H1 (cell line): Measurements from ENCODE around the gene OXLD1. TPM values are rescaled to one million over a fixed set of nuclear protein-coding genes. Genes with fewer than 3 reads are reported as not detected.
A peak's percentile ranks its signal among the peaks of the same experiment; 100 is the strongest.

ENCODE experiments used
- CTCF ChIA-PET: fragments of 300-600 bp; sonication (Branson Sonifier 250); formaldehyde crosslinking; loops from one replicate; lab custom pipeline; 2021; ENCODE audit not compliant: partially characterized antibody; lab: Charles Lee
- POLR2A ChIA-PET: fragments of 300-600 bp; sonication (Branson Sonifier 250); formaldehyde crosslinking; loops from one replicate; lab custom pipeline; 2021; ENCODE audit warnings: inconsistent platforms; ENCODE audit not compliant: partially characterized antibody; lab: Charles Lee
- DNase-seq, 2 experiments: peaks; one replicate each; pipeline versions ENCODE4 v3.0.0 to v3.0.0-alpha.2; 2010 to 2022; ENCODE audit warnings: low spot score in 2 of 2, low read depth in 1 of 2, mixed read lengths in 1 of 2
- FAIRE-seq: peaks from 2 replicates; lab custom pipeline; 2011; peaks lifted over from hg19 to GRCh38; lab: Jason Lieb, UNC
- H2AFZ ChIP-seq: 2 replicates; pipeline ENCODE4 v1.8.1; 2012; ENCODE audit warnings: low read length, inconsistent platforms
- H2AK5ac ChIP-seq: 2 replicates; pipeline ENCODE4 v1.6.1; 2013; ENCODE audit warnings: low read depth, low read length
- H2BK120ac ChIP-seq: replicated peaks from 2 replicates; pipeline ENCODE3; 2013; ENCODE audit warnings: low read depth, low read length, inconsistent platforms
- H2BK12ac ChIP-seq: 2 replicates; pipeline ENCODE4 v1.6.1; 2013; ENCODE audit warnings: low read depth, low read length
- H2BK15ac ChIP-seq: 2 replicates; pipeline ENCODE4 v1.6.1; 2013; ENCODE audit warnings: low read length
- H2BK20ac ChIP-seq: 2 replicates; pipeline ENCODE4 v1.6.1; 2013; ENCODE audit warnings: low read length
- H2BK5ac ChIP-seq: 2 replicates; pipeline ENCODE4 v1.6.1; 2013; ENCODE audit warnings: low read depth, low read length
- H3K14ac ChIP-seq: 2 replicates; pipeline ENCODE4 v1.6.1; 2013; ENCODE audit warnings: inconsistent platforms; ENCODE audit not compliant: insufficient read length
- H3K18ac ChIP-seq: 2 replicates; pipeline ENCODE4 v1.6.1; 2013; ENCODE audit warnings: low read length; ENCODE audit errors: extremely low read depth
- H3K23ac ChIP-seq: 2 replicates; pipeline ENCODE4 v1.6.1; 2013; ENCODE audit warnings: inconsistent platforms; ENCODE audit not compliant: insufficient read length
- H3K23me2 ChIP-seq: 2 replicates; pipeline ENCODE4 v1.6.1; 2013; ENCODE audit warnings: low read depth, low read length
- H3K27ac ChIP-seq: 2 replicates; pipeline ENCODE4 v1.6.1; 2011; ENCODE audit warnings: low read depth, low read length, inconsistent platforms
- H3K27me3 ChIP-seq, 4 experiments: replicated peaks in 1 of 4; 1 replicate in 1 of 4; 2 replicates in 3 of 4; pipeline versions ENCODE4 v1.6.1 to v1.8.1; 2011 to 2013; ENCODE audit warnings: low read length in 3 of 4, mild to moderate bottlenecking in 3 of 4, inconsistent platforms in 2 of 4, mixed read lengths in 2 of 4, moderate library complexity in 1 of 4; ENCODE audit not compliant: control insufficient read depth in 3 of 4, insufficient read depth in 3 of 4; ENCODE audit errors: extremely low read depth in 1 of 4
- H3K36me3 ChIP-seq, 4 experiments: 2 replicates each; pipeline versions ENCODE4 v1.6.1 to v1.8.1; 2011 to 2013; ENCODE audit warnings: mild to moderate bottlenecking in 4 of 4, low read length in 3 of 4, moderate library complexity in 2 of 4, control low read depth in 1 of 4, inconsistent platforms in 1 of 4; ENCODE audit not compliant: insufficient read depth in 4 of 4, control insufficient read depth in 2 of 4
- H3K4ac ChIP-seq: replicated peaks from 2 replicates; pipeline ENCODE3; 2013; ENCODE audit warnings: low read length, low read depth, mixed read lengths, inconsistent platforms; ENCODE audit not compliant: insufficient read length
- H3K4me1 ChIP-seq, 4 experiments: replicated peaks in 1 of 4; 1 replicate in 1 of 4; 2 replicates in 3 of 4; pipeline versions ENCODE4 v1.6.1 to v1.8.1; 2011 to 2013; ENCODE audit warnings: low read length in 3 of 4, inconsistent platforms in 2 of 4, mixed read lengths in 1 of 4; ENCODE audit not compliant: insufficient read depth in 4 of 4, control insufficient read depth in 3 of 4
- H3K4me2 ChIP-seq, 2 experiments: 2 replicates each; pipeline versions ENCODE4 v1.6.1 to v1.8.1; 2011 to 2013; ENCODE audit warnings: low read depth in 2 of 2, low read length in 2 of 2, control low read depth in 1 of 2, inconsistent platforms in 1 of 2, mild to moderate bottlenecking in 1 of 2; ENCODE audit not compliant: insufficient read depth in 1 of 2
- H3K4me3 ChIP-seq, 4 experiments: fragments of 200-600, 300-600 bp in 1 of 4; sonication (generic), shearing (Covaris generic), sonication (Bioruptor Twin) in 1 of 4; 2 replicates each; pipeline versions ENCODE4 v1.5.1 to v1.8.1; 2011 to 2016; ENCODE audit warnings: low read length in 4 of 4, low read depth in 3 of 4, control low read depth in 2 of 4, inconsistent platforms in 2 of 4, mild to moderate bottlenecking in 2 of 4, mixed read lengths in 1 of 4, moderate library complexity in 1 of 4; ENCODE audit not compliant: insufficient read depth in 2 of 4; ENCODE audit errors: extremely low read depth in 1 of 4
- H3K56ac ChIP-seq: replicated peaks from 2 replicates; pipeline ENCODE3; 2013; ENCODE audit warnings: low read depth, mild to moderate bottlenecking, mixed read lengths, low read length, inconsistent platforms; ENCODE audit not compliant: insufficient read length
- H3K79me1 ChIP-seq: 2 replicates; pipeline ENCODE4 v1.6.1; 2013; ENCODE audit warnings: low read depth, low read length, control low read depth
- H3K79me2 ChIP-seq, 2 experiments: 2 replicates each; pipeline versions ENCODE4 v1.6.1 to v1.8.1; 2012 to 2013; ENCODE audit warnings: low read length in 2 of 2, mild to moderate bottlenecking in 2 of 2, inconsistent platforms in 1 of 2; ENCODE audit not compliant: insufficient read depth in 2 of 2, control insufficient read depth in 1 of 2
- H3K9ac ChIP-seq, 4 experiments: replicated peaks in 1 of 4; 1 replicate in 1 of 4; 2 replicates in 3 of 4; pipeline versions ENCODE4 v1.6.1 to v1.8.1; 2011 to 2013; ENCODE audit warnings: low read depth in 3 of 4, low read length in 3 of 4, control low read depth in 2 of 4, mild to moderate bottlenecking in 2 of 4, moderate library complexity in 2 of 4, inconsistent platforms in 1 of 4; ENCODE audit errors: extremely low read depth in 1 of 4
- H3K9me3 ChIP-seq, 2 experiments: 2 replicates each; pipeline versions ENCODE4 v1.6.1 to v1.8.1; 2012 to 2013; ENCODE audit warnings: mild to moderate bottlenecking in 2 of 2, moderate library complexity in 2 of 2, control low read depth in 1 of 2, inconsistent platforms in 1 of 2, low read depth in 1 of 2, low read length in 1 of 2, mixed read lengths in 1 of 2; ENCODE audit not compliant: insufficient read depth in 2 of 2
- H4K20me1 ChIP-seq, 2 experiments: replicated peaks in 1 of 2; 2 replicates each; pipeline versions ENCODE3 to v1.8.1; 2011 to 2013; ENCODE audit warnings: inconsistent platforms in 2 of 2, low read length in 2 of 2, mild to moderate bottlenecking in 1 of 2; ENCODE audit not compliant: insufficient read depth in 2 of 2, control insufficient read depth in 1 of 2
- H4K5ac ChIP-seq: 2 replicates; pipeline ENCODE4 v1.6.1; 2013; ENCODE audit warnings: low read length, low read depth, mixed read lengths, inconsistent platforms; ENCODE audit not compliant: insufficient read length
- H4K8ac ChIP-seq: 2 replicates; pipeline ENCODE4 v1.8.0; 2013; ENCODE audit warnings: mild to moderate bottlenecking, moderate library complexity, low read length, inconsistent platforms; ENCODE audit not compliant: insufficient read depth; ENCODE audit errors: extremely low read depth
- H4K91ac ChIP-seq: replicated peaks from 2 replicates; pipeline ENCODE3; 2013; ENCODE audit warnings: low read length, mixed read lengths, inconsistent platforms; ENCODE audit not compliant: insufficient read length
- POLR2AphosphoS5 ChIP-seq: IDR thresholded peaks from 2 replicates; pipeline ENCODE4 v1.6.1; 2011; ENCODE audit warnings: low read depth, low read length
- RAD21 ChIP-seq, 2 experiments: IDR thresholded peaks in 1 of 2; conservative IDR thresholded peaks in 1 of 2; 2 replicates each; pipeline ENCODE4 v1.6.1; 2011; ENCODE audit warnings: low read depth in 2 of 2, low read length in 2 of 2, improper control_type of control experiment in 1 of 2, inconsistent platforms in 1 of 2, mild to moderate bottlenecking in 1 of 2, moderate library complexity in 1 of 2
- WGBS, 2 experiments: shearing (Covaris generic) in 1 of 2; methylation state at CpG; one replicate each; pipeline versions ENCODE4 v1.1.6 to v1.1.7; 2013 to 2015; ENCODE audit warnings: low lambda C conversion rate in 2 of 2, mixed read lengths in 2 of 2, inconsistent platforms in 1 of 2, low coverage in 1 of 2, missing lambda C conversion rate in 1 of 2; ENCODE audit not compliant: insufficient replicate concordance in 2 of 2, insufficient coverage in 1 of 2, insufficient read length in 1 of 2; ENCODE audit errors: extremely low coverage in 1 of 2, missing lambda C conversion rate in 1 of 2; 5-methylcytosine and 5-hydroxymethylcytosine counted together
- polyA plus RNA-seq, 7 experiments: library from polyadenylated mRNA; depleted of rRNA in 3 of 7; stranded (reverse) in 5 of 7; unstranded in 2 of 7; fragments of >200 nt in 5 of 7; fragments of 200-250 nt in 2 of 7; gene quantifications; 1 replicate in 5 of 7; 2 replicates in 1 of 7; 4 replicates in 1 of 7; pipeline versions ENCODE4 v1.2.1 to v1.2.3, GENCODE V29; 2011 to 2013; ENCODE audit warnings: missing spikeins in 2 of 7, mixed read lengths in 2 of 7
- total RNA-seq: library from RNA; stranded (reverse); fragmentation: NEBNext Ultra II Directional; extraction: Animal tissue kit (Norgen Biotek cat#: 25700); gene quantifications from 2 replicates; pipeline ENCODE4 v1.2.1, GENCODE V29; 2021

The OXLD1 gene
- total and polyA plus RNA-seq, 2 of the 8 experiments (the other 6 are each of a cell fraction or from before 2014, with no cell fraction given), result 41.5 to 61.9 TPM

- H4K8ac ChIP-seq, result no peak overlapping the region; the same call in 1 of the 2 replicates
- H4K91ac ChIP-seq, result no peak overlapping the region
- POLR2A ChIA-PET, result interaction anchor here (1.1 to 17.2 kb wide), 13 partner anchors 15 to 250 kb away, joined by 3 to 436 read pairs (median 3); partner anchors contain the start of genes ARL16, FAAP100, HGS and MCRIP1
- H2BK15ac ChIP-seq, result no peak overlapping the region
- H3K23ac ChIP-seq, result no peak overlapping the region
- H3K4me1 ChIP-seq, result peaks cover 0 to 22% (median 18%) of the 10 kb centered on the region in 4 experiments; a peak in 5 of 7 replicates
- H3K4me2 ChIP-seq, result no peak overlapping the region
- no peak overlapping the region for H3K9ac ChIP-seq
- peaks cover 20 to 28% (median 24%) of the 10 kb centered on the region in 4 experiments for H3K36me3 ChIP-seq
- H2BK120ac ChIP-seq, result no peak overlapping the region
- H2BK5ac ChIP-seq, result no peak overlapping the region
- H2BK12ac ChIP-seq, result no peak overlapping the region
- H3K18ac ChIP-seq, result no peak overlapping the region
- no peak overlapping the region for H2AK5ac ChIP-seq
- H3K4me3 ChIP-seq, result no peak overlapping the region
- no peak overlapping the region for H3K56ac ChIP-seq
- no peak overlapping the region for H3K4ac ChIP-seq
- peaks cover 9 to 25% of the 10 kb centered on the region in 2 experiments; a peak in 3 of 4 replicates for H3K79me2 ChIP-seq
- 0 out of 2 replicates have a peak, but pooled peaks have one; percentile 3 for TF ChIP-seq POLR2AphosphoS5
- no peak for TF ChIP-seq RAD21 (IDR thresholded peaks at IDR 0.05 in 1 of 2, conservative IDR thresholded peaks at IDR 0.05 in 1 of 2; ENCODE audit: low read depth in 2 of 2, low read length in 2 of 2)
- TF ChIP-seq, all 59 proteins: peak for 1
- H3K27ac ChIP-seq, result no peak overlapping the region
- peaks cover 20% of the 10 kb centered on the region for H3K23me2 ChIP-seq
- H3K27me3 ChIP-seq, result no peaks in the 10 kb centered on the region; a peak in 2 of 7 replicates
- H3K9me3 ChIP-seq, result no peaks in the 10 kb centered on the region
- 94% methylated on average over 24 of the region's 25 CpGs; no CpG with 5 or more reads in 1 of the 2 experiments for WGBS, 2 experiments
- DNase-seq, result no peak
- H2BK20ac ChIP-seq, result no peak overlapping the region
- H3K79me1 ChIP-seq, result peaks cover 12% of the 10 kb centered on the region
- H3K14ac ChIP-seq, result no peak overlapping the region
- peaks cover 4 to 8% of the 10 kb centered on the region in 2 experiments for H4K20me1 ChIP-seq
- no peak overlapping the region for H4K5ac ChIP-seq
- H2AFZ ChIP-seq, result no peak overlapping the region
- FAIRE-seq, result no peak
- CTCF ChIA-PET, result interaction anchor here (1.0 to 1.9 kb wide), 5 partner anchors 12 to 161 kb away, joined by 3 to 8 read pairs (median 5); no protein-coding TSS in a partner anchor
Observed at GRCh38 chr17:81707725-81708646, 41.6 kb upstream of the OXLD1 start.
